Activated naive CD4-positive, alpha-beta T cell treated with anti-CD3 and anti-CD28 coated beads, Interleukin-2, amount 50 U/mL, for 72 hours (primary cell): ENCODE data around the gene NCLN. TPM values are rescaled to one million over a fixed set of nuclear protein-coding genes. Genes with fewer than 3 reads are reported as not detected.

ENCODE experiments used
- ATAC-seq, 2 donors: fragments of 150-1000 bp; cut with Tn5 transposase; 2 replicates each; pipeline ENCODE4 v1.10.0; 2021; ENCODE audit warnings: mild to moderate bottlenecking in 2 of 2, moderate library complexity in 2 of 2
- DNase-seq, 2 donors: peaks; one replicate each; pipeline ENCODE4 v3.0.0; 2021 to 2022; ENCODE audit warnings: low spot score in 2 of 2
- H3K27ac Mint-ChIP-seq, 2 donors: one replicate each; pipeline ENCODE4 v1.8.0; 2022; ENCODE audit warnings: mild to moderate bottlenecking in 2 of 2, mixed read lengths in 2 of 2
- H3K36me3 Mint-ChIP-seq, 2 donors: one replicate each; pipeline ENCODE4 v1.8.0; 2022; ENCODE audit warnings: mixed read lengths in 2 of 2
- H3K9me3 Mint-ChIP-seq, 2 donors: one replicate each; pipeline ENCODE4 v1.8.0; 2022; ENCODE audit warnings: mixed read lengths in 2 of 2
- total RNA-seq, 2 donors: library from RNA; stranded (reverse); gene quantifications; one replicate each; pipeline ENCODE4 v1.2.3, GENCODE V29; 2022

Gene NCLN, protein sequence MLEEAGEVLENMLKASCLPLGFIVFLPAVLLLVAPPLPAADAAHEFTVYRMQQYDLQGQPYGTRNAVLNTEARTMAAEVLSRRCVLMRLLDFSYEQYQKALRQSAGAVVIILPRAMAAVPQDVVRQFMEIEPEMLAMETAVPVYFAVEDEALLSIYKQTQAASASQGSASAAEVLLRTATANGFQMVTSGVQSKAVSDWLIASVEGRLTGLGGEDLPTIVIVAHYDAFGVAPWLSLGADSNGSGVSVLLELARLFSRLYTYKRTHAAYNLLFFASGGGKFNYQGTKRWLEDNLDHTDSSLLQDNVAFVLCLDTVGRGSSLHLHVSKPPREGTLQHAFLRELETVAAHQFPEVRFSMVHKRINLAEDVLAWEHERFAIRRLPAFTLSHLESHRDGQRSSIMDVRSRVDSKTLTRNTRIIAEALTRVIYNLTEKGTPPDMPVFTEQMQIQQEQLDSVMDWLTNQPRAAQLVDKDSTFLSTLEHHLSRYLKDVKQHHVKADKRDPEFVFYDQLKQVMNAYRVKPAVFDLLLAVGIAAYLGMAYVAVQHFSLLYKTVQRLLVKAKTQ
- 10 to 100 TPM; 41.7 to 63.3 TPM for total RNA-seq

DNA sequence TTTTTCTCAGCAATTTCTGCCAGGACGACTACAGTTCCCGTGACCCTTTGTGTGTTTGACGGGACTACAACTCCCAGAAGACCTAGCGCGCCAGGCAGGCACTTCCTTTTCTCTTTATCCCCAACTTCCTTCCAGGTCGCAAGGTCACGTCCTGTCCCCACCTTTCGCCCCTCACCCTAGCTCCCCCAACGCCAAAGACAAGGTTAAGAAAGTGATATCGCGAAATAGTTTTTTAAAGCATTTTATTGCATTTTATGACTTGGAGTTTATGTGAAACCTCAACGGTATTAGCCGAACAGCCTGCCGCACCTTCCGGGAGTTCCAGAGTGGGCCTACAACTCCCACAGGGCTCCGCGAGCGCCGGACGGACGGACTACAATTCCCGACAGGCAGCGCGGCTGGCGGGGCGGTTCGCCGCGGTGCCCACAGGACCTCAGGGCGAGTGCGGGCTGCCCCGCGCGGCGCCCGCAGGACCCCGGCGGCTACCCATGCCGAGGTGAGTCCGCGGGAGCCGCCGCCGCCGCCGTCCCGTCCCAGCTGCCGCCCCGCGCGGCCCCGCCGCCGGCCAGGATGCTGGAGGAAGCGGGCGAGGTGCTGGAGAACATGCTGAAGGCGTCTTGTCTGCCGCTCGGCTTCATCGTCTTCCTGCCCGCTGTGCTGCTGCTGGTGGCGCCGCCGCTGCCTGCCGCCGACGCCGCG is at the start of gene NCLN:
Gene NCLN (plus strand): TSS at position 470 of the 699 bp plus-strand sequence. CDS start 101 bp downstream, at position 571.
- Mint-ChIP-seq H3K27ac (peak within 1 kb of the TSS; percentile 87 to 96), H3K36me3 (peaks cover 15% of the 10 kb centered on the region in 2 donors), H3K9me3 (no peaks in the 10 kb centered on the region)
- DNase-seq (peak; percentile 93 to 96), ATAC-seq (peak; percentile 90 to 91)

DNA sequence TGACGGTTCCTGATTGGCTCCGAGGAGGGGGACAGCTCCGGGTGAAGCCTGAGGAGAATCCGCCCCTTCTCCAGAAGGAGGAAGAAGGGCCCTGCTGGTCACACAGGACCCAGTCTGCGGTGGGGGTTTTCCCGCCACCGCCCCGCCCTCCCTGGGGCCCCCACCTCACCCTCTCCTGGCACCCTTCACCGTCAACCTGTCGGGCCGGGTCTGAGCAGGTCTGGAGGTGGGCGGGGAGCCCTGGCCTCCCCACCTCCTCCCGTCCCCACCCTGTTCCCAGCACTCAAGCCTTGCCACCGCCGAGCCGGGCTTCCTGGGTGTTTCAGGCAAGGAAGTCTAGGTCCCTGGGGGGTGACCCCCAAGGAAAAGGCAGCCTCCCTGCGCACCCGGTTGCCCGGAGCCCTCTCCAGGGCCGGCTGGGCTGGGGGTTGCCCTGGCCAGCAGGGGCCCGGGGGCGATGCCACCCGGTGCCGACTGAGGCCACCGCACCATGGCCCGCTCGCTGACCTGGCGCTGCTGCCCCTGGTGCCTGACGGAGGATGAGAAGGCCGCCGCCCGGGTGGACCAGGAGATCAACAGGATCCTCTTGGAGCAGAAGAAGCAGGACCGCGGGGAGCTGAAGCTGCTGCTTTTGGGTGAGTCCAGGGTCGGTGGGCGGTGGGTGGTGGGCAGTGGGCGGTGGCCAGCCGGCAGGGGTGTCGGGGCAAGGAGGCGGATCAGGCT is 49.6 kb upstream of the NCLN start, which contains the start of gene GNA15:
Gene GNA15 (plus strand): TSS at position 73 of the 723 bp plus-strand sequence. CDS start 418 bp downstream, at position 491.
- ATAC-seq = peak in 1 of 2 donors; percentile 63
- Mint-ChIP-seq H3K9me3 (peaks cover 0 to 6% of the 10 kb centered on the region in 2 donors), H3K36me3 (peaks cover 13 to 35% of the 10 kb centered on the region in 2 donors), H3K27ac (peak within 1 kb of the TSS in 1 of 2 donors; percentile 27)
- peak in 1 of 2 donors; percentile 42 for DNase-seq

DNA sequence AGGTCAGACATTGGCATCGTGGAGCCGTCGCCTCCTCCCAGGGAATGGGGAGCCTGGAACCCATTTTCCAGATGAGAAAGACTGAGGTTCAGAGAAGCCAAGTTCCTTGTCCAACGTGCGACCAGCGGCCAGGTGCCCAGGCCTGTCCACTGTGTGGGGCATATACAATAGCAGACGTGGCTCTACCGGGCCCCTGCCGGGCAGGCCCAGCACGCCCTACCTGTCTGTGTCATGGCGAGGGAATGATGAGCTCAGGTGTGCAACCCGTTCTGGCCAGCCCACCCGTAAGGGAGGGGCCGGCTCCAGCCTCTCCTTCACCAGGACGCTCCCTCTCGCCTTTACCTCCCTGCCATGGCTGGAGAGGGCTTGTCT is 49.1 kb upstream of the NCLN start:
- ATAC-seq = no peak
- Mint-ChIP-seq H3K36me3 (peaks cover 13 to 35% of the 10 kb centered on the region in 2 donors), H3K9me3 (peaks cover 0 to 6% of the 10 kb centered on the region in 2 donors), H3K27ac (peak overlapping the region in 1 of 2 donors; percentile 27)
- DNase-seq = no peak

DNA sequence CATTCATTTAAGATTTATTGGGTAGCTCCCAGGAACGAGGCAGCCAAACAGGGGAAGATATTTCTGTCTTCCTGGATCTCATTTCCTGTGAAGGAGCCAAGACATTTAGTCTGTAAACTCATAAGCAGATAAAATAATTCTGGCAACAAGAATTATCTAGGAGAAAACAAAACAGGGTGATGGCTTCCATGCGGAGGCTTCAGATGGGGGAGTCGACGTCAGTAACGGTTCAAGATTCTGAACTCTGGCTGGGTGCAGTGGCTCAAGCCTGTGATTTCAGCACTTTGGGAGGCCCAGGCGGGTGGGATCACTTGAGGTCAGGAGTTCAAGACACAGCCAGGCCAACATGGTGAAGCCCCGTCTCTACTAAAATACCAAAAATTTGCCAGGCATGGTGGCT is 48.6 kb upstream of the NCLN start:
- H3K36me3 Mint-ChIP-seq = peaks cover 13 to 36% of the 10 kb centered on the region in 2 donors
- no peak for ATAC-seq

DNA sequence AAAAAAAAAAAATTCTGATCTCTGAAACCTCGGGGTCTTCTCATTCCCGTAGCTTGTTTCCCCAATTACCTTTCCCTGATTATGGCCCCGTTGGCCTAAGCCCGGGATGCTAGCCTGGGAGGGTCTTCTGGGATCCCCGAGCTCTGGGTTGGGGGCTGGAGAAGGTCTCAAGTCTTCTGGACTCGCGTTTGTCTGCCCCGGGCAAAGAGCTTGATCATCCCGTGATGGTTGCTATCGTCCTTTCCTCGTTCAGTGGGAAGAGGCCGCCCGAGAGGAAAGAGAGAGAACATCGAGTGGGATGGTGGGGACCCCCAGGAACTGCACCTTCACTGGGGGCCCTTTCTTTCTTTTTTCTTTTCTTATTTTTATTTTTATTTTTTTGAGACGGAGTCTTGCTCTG is 47.5 kb upstream of the NCLN start:
- DNase-seq (no peak), ATAC-seq (no peak)
- Mint-ChIP-seq H3K27ac (no peak overlapping the region), H3K9me3 (peaks cover 0 to 6% of the 10 kb centered on the region in 2 donors), H3K36me3 (peaks cover 13 to 36% of the 10 kb centered on the region in 2 donors)

More for the DNA sequence above, 48.6 kb upstream of the NCLN start:
- Mint-ChIP-seq H3K27ac (peak overlapping the region in 1 of 2 donors; percentile 27), H3K9me3 (peaks cover 0 to 6% of the 10 kb centered on the region in 2 donors)
- DNase-seq = no peak

DNA sequence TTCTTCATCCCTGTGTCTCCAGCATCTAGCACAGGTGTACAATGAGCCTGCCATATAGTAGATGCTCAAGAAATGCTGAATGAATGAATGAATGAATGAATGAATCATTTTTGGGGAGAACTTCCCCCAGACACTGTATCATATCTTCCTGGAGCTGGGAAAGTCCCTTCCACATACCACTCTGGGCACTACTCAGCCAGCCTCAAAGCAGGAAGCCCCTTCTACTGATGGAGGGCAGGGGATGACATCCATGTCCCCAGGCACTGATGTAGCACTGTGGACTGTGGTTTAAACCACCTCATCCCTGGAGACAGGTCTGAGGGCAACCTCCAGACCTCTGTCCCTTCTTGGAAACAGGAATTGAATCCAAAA is 45.1 kb upstream of the NCLN start:
- ATAC-seq = peak; percentile 32 to 95
- Mint-ChIP-seq H3K27ac (peak overlapping the region; percentile 9 to 46), H3K36me3 (peaks cover 13 to 34% of the 10 kb centered on the region in 2 donors), H3K9me3 (peaks cover 0 to 6% of the 10 kb centered on the region in 2 donors)
- DNase-seq = peak in 1 of 2 donors; percentile 71

DNA sequence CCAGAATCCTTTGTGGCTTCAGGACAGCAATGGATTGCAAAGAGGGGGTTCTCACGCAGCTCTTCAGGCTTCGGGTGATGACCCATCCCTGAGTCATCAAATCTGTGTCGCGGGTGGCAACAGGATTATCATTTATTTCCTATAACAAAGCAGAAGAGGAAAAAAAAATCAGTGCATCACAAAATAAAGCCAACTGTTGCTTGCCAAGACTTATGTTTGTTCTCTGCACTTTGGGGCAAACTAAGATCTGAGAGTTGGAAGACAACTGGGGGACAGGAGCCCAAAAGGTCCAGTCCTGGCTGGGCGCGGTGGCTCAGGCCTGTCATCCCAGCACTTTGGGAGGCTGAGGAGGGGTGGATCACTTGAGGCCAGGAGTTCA is 43.4 kb upstream of the NCLN start:
- peaks cover 7 to 24% of the 10 kb centered on the region in 2 donors for H3K36me3 Mint-ChIP-seq
- H3K9me3 Mint-ChIP-seq = peaks cover 0 to 6% of the 10 kb centered on the region in 2 donors
- peak in 1 of 2 donors; percentile 38 for DNase-seq
- ATAC-seq = peak; percentile 51 to 80
- H3K27ac Mint-ChIP-seq = peak overlapping the region in 1 of 2 donors; percentile 79

DNA sequence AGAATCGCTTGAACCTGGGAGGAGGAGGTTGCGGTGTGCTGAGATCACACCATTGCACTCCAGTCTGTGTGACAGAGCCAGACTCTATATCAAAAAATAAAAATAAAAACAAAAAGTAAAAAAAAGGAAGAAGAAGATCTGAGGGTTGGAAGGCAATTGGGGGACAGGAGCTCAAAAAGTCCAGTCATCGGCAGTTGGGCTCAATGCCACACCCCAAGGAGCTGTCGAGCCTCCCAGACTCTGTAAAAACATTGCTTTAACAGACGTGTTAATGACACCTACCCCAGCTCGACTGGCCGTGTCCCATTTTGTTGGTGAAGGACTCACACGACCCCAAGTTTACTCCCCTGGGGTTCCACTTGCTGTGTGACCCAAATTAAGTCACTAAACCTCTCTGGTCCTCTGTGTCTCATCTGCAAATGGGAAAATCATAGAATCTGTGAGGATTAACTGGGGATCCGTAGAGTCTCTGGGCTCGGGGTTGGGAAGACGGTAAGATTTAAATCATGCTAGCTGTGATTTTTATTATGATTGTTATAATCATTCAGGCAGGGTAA is 42.9 kb upstream of the NCLN start:
- ATAC-seq = no peak

DNA sequence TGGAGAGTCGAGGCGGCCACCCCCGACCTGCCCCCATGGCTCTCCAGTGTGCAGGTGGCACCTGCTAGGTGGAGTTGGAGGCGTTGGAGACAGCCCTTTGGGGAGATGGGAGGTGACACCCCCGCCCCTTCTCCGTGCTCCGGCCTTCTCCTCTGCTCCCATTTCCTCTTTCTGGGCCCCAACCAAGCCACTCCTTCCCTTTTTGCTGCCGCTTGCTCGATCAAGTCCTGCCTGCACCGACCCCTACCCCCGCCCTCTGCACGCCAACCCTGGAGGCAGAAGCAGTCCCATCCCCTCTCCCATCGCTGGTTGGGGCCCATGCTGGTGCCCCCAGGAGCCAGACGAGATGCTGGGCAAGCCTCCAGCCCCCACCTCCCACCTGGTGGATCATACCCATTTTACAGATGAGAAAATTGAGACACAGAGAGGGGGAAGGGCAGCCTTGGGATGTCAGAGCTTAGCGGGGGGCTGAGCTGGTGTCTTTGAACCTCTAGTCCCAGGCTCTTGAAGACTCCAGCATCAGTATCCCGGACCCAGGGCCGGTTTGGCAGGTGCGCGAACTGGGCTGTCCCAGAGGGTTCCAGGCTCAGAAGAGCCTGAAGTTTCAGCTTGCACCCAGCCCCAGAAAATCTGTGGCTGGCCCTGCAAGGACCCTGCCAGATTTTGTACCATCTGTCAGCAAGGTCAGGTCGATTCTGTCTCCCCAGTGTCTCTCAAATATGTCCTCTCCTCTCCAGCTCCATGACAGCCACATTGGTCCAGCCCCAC is 39.6 kb upstream of the NCLN start:
- DNase-seq (no peak), ATAC-seq (no peak)
- no peaks in the 10 kb centered on the region for H3K9me3 Mint-ChIP-seq
- peak overlapping the region in 1 of 2 donors; percentile 17 for H3K27ac Mint-ChIP-seq
- H3K36me3 Mint-ChIP-seq = peaks cover 0 to 18% of the 10 kb centered on the region in 2 donors

More for the DNA sequence above, 42.9 kb upstream of the NCLN start:
- Mint-ChIP-seq H3K9me3 (peaks cover 0 to 6% of the 10 kb centered on the region in 2 donors), H3K36me3 (peaks cover 7 to 20% of the 10 kb centered on the region in 2 donors), H3K27ac (peak overlapping the region in 1 of 2 donors; percentile 79)
- DNase-seq = no peak

DNA sequence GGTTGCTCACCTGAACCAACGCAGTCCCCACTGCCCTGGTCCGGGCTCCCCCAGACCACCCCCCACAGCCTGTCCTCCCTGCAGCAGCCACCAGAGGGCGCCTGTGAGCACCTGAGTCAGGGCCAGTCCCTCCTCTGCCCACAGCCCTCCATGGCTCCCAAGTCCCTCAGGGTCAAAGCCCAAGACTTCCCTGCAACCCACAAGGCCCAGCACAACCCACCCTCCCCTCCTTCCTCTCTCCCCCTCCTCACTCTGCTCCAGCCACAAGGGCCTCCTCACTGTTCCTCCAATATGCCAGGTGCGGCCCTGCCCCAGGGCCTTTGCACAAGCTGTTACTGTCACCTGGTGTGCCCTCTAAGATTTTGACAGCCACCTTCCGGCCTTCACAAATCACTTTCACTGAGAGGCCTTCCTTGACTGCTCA is 39.0 kb upstream of the NCLN start:
- peak overlapping the region; percentile 17 to 86 for H3K27ac Mint-ChIP-seq
- peak; percentile 74 to 82 for ATAC-seq
- no peaks in the 10 kb centered on the region for H3K9me3 Mint-ChIP-seq
- peak; percentile 84 to 91 for DNase-seq
- peaks cover 0 to 18% of the 10 kb centered on the region in 2 donors for H3K36me3 Mint-ChIP-seq

DNA sequence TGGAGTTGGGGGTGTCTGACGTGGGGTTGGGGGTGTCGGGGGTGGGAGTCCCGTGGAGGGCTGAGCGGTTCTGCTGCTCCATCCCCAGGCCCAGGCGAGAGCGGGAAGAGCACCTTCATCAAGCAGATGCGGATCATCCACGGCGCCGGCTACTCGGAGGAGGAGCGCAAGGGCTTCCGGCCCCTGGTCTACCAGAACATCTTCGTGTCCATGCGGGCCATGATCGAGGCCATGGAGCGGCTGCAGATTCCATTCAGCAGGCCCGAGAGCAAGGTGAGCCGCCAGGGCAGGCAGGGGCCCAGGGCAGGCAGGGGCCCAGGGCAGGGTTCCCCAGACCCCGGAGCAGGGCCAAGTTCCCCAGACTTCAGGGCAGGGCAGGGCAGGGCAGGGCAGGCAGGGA is 37.2 kb upstream of the NCLN start:
- H3K36me3 Mint-ChIP-seq = peaks cover 0 to 12% of the 10 kb centered on the region in 2 donors
- H3K27ac Mint-ChIP-seq = no peak overlapping the region
- ATAC-seq (no peak), DNase-seq (no peak)
- no peaks in the 10 kb centered on the region for H3K9me3 Mint-ChIP-seq

DNA sequence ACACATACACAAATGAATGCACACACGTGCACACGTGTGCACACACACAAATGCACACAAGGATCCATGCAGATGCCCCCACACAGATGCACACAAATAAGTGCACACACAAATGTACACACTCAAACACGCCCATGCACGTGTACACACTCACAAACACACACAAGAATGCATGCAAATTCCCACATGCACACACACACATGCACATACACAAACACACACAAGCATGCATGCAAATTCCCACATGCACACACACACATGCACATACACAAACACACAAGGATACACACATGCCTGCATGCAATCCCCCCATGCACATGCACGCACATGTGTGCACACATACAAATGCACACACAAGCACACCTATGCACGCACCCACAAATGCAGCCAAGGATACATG is 36.6 kb upstream of the NCLN start:
- ATAC-seq = no peak
- no peaks in the 10 kb centered on the region for H3K9me3 Mint-ChIP-seq
- H3K27ac Mint-ChIP-seq = no peak overlapping the region
- peaks cover 0 to 12% of the 10 kb centered on the region in 2 donors for H3K36me3 Mint-ChIP-seq
- no peak for DNase-seq

DNA sequence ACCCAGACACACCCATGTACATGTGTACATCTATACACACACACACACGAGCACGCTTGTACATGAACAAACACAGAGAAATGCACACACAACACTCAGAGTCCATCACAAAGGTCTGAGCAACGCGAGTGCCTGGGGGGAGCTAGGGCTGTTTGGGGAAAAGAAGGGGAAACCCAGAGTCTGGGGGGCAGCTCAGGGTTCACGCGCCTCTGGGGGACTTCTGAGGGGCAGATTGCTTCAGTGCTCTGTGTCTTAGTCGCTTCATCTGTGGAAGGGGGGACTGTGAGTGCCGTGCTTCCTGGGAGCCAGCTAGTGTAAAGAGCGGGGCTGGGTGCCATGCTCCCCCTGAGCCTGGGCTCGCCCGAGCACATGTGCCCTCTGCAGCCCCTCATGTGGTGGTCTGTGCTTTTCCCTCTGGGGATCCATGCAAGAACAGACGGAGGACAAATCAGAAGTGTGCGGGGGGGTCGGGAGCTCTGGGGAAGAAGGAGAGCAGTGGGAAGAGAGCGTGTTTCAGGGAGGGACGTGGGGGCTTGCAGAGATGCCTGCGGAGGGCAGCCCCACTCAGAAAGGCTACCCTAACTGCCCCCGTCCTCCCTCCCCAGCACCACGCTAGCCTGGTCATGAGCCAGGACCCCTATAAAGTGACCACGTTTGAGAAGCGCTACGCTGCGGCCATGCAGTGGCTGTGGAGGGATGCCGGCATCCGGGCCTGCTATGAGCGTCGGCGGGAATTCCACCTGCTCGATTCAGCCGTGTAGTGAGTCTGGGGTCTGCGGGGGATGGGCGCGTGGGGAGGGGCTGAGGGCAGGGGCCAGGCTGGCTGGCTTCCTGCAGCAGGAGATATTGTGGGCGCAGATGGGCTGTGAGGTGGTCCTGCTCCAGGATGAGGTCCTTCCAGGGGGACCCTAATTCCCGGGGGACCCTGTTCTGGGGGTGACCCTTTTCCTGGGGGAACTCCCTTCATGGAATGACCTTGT is 35.9 kb upstream of the NCLN start:
- DNase-seq (no peak), ATAC-seq (no peak)
- Mint-ChIP-seq H3K27ac (no peak overlapping the region), H3K36me3 (peaks cover 0 to 12% of the 10 kb centered on the region in 2 donors), H3K9me3 (no peaks in the 10 kb centered on the region)

DNA sequence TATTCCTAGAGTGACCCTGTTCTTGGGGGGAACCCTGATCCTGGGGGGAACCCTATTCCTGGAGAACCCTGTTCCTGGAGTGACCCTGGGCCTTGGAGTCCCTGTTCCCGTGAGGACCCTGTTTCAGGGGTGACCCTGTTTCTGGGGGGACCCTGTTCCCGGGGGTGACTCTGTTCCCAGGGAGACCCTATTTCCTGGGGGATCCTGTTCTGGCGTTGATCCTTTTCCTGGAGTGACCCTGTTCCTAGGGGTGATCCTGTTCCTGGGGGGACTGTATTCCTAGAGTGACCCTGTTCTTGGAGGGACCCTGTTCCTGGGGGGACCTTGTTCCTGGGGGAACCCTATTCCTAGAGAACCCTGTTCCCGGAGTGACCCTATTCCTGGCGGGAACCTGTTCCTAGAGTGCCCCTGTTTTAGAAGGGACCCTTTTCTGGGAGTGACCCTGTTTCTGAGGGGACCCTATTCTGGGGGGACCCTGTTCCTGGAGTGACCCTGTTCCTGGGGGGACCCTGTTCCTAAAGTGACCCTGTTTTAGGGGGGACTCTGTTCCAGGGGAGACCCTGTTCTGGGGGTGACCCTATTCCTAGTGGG is 34.9 kb upstream of the NCLN start:
- DNase-seq (no peak), ATAC-seq (no peak)
- no peaks in the 10 kb centered on the region for H3K9me3 Mint-ChIP-seq
- H3K36me3 Mint-ChIP-seq = peaks cover 0 to 12% of the 10 kb centered on the region in 2 donors
- H3K27ac Mint-ChIP-seq = no peak overlapping the region
